GM21529 (cell line): ENCODE results near the gene USP3.

Source experiments
- ATAC-seq: cut with Tn5 transposase; IDR thresholded peaks from one replicate; pipeline ENCODE4 v1.9.1; 2021; ENCODE audit not compliant: unreplicated experiment

The USP3 gene

DNA sequence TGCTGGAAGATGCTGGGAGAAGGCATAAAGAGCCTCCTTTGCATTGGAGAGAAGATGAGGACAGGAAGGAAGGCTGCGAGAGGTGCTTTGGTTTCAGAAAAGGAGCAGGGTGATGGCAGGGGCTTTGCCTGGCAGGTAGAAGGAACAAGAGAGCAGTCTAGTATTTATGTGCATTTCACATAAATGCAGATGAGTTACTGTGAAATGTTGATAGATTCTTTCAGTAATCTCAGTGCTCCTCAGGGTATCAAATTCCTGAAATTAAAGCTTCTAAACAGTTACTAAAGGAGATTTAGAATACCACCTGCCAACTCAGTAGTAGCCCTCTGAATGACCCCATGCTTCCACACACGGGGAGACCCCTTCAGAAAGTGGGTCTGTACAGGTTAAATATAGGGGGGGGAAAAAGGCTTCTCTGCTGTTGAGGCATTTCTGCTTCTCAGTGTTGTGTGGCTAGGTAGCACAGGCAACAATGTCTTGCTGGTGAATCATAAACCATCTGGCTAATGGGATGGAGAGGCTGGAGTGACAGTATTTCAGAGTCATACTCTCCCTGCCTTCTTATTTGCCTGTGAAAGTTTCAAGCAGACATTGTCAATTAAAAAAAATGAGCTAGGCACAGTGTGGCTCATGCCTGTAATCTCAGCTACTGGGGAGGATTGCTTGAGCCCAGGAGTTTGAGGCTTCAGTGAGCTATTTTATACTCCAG lies 78.5 kb downstream of the USP3 start:
- ATAC-seq, result no peak

GRCh38 chr15:63586790-63587189 lies 82.4 kb downstream of the USP3 start:
- ATAC-seq, result no peak

- ATAC-seq, result no peak
Observed at GRCh38 chr15:63587527-63587926, 83.1 kb downstream of the USP3 start.

DNA sequence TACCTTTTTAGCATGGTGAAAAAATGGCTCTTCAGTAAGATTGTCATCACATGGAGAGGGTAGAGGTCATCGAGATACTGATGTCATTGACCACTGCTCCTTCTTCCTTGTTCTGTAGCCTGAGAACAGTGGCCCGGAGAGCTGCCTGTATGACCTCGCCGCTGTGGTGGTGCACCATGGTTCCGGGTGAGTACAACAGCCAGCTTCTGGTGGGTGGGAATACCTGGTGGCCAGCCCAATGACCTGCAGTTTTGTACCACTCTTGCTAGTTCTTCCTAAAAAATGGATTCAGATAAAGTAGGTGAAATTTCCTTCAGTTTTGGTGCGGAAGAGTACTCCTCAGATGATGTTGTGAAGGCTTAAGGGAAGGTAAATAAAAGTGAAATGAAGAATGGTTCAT lies 84.4 kb downstream of the USP3 start:
- no peak for ATAC-seq

GRCh38 chr15:63593705-63594671 lies 89.6 kb downstream of the USP3 start:
- no peak for ATAC-seq

DNA sequence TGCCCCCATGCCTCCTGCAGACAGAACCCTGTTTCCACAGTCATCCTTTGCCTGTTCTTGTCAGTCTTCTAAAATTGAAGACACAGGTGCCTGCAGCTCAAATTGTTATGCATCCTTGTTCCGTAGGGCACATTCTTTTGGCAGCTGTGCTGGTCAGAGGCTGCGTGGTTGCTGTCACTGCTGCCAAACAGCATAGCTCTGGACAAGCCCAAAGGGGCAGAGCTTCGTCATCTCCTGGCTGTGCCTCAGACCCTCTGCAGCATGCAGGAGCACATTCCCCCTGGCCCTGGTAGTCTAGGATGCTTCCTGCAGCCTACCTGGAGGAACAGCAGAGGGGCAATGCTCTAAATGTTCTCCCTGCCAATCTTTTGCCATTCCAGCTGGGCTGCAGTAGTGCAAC lies 90.7 kb downstream of the USP3 start:
- ATAC-seq, result no peak

DNA sequence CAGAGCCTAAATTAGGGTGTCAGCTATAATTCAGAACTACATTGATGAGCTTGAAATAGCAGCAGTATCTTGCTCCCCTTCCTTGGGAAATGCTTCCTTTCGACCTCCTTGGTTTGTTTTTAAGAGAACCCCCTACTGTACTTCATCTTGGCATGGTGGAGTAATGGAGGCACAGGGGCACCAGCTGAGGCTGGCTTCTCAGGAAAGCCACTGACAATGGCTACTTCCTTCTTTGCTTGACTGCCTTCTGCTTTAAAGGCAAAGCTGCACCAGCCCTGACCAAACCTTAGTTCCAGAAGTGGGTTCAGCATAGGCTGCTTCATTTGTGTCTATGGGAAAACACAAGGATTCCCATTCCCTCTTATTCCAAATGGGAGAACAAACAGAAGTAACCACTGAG lies 91.3 kb downstream of the USP3 start:
- no peak for ATAC-seq

- no peak for ATAC-seq
Observed at GRCh38 chr15:63596676-63597037, 92.3 kb downstream of the USP3 start.

DNA sequence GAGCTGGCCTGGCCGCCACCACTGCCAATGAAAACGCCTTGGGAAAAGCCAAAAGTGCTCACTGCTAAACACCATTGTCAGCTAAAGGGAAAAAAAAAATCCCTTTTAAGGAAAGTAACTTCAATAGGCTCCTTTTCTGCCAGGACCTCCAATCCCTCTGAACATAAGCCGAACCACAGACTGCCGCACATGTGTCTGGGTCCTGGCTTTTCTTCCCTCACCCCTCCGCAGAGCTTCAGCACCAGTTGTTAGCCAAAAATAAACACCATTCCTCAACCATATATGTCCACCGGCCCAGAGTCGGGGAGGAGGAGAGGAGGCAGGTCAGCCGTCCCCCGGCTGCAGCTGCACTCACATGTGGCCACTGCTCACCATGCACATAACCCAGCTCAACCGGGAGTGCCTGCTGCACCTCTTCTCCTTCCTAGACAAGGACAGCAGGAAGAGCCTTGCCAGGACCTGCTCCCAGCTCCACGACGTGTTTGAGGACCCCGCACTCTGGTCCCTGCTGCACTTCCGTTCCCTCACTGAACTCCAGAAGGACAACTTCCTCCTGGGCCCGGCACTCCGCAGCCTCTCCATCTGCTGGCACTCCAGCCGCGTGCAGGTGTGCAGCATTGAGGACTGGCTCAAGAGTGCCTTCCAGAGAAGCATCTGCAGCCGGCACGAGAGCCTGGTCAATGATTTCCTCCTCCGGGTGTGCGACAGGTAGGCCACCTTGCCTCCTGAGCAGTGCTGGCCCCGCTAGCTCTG lies 92.8 kb downstream of the USP3 start, which contains the start of gene FBXL22:
FBXL22 (plus strand) TSS at position 350 of the 753 bp plus-strand sequence; CDS start at position 356, 6 bp downstream.
- ATAC-seq, result no peak

DNA sequence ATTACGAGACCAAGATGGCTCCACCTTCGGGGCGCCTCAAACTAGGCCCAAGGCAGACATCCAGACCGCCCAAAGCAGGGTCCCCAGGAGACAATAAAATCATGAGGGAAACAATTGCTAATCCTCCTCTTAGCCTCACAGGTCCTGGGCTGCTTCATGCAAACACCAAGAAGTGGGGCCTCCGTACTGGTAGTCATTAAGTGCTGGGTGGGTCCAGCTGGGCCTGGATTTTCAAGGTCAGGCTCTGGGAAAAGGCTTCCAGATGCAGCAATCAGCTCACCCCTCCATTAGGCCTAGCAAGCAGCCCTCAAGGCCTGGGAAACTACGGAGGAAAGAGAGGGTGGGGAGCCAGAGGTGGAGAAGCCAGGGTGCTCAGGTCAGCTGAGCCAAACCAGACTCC lies 93.4 kb downstream of the USP3 start:
- no peak for ATAC-seq

GRCh38 chr15:63598473-63599400 lies 94.3 kb downstream of the USP3 start:
- no peak for ATAC-seq

GRCh38 chr15:63599401-63600000 lies 95.1 kb downstream of the USP3 start:
- ATAC-seq, result no peak

GRCh38 chr15:63600001-63600615 lies 95.7 kb downstream of the USP3 start:
- ATAC-seq, result no peak

GRCh38 chr15:63600616-63601025 lies 96.2 kb downstream of the USP3 start:
- ATAC-seq, result peak; percentile 64

GRCh38 chr15:63601026-63601703 lies 96.8 kb downstream of the USP3 start:
- no peak for ATAC-seq

- ATAC-seq, result no peak
Observed at GRCh38 chr15:63601704-63602185, 97.4 kb downstream of the USP3 start.

- ATAC-seq, result no peak
Observed at GRCh38 chr15:63602595-63602994, 98.2 kb downstream of the USP3 start.

GRCh38 chr15:63603516-63603915 lies 99.1 kb downstream of the USP3 start:
- no peak for ATAC-seq

DNA sequence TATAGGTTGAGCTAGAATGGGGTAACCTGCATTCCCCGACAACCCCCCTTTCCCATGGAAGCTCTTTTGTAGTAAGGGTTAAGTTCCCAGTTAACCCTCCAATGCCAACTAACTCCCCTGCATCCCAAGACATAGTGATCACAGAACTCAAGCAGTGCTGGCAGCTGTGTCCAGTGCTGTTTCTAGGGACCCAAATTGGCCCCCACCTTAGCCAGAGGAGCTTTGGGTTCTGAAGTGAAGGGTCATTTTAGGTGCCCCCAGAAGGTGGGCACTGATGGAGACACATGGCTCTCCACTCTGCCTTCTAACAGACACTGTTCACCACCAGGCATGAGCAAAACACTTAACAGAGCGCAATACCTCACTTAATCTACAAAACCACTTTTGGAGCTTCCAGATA lies 99.9 kb downstream of the USP3 start:
- ATAC-seq, result no peak
